Fibroblast of pulmonary artery (primary cell): ENCODE results near the gene SLC6A16.

Experiments used
- DNase-seq: peaks from one replicate; pipeline ENCODE4 v3.0.0-alpha.2; 2010; ENCODE audit warnings: low read depth
- H3K4me3 ChIP-seq: replicated peaks from 2 replicates; pipeline ENCODE4 v1.5.1; 2011; ENCODE audit warnings: low read depth, mild to moderate bottlenecking, control low read depth, low read length, moderate library complexity
- TF ChIP-seq, protein P1 (sequence below): IDR thresholded peaks from 2 replicates; pipeline ENCODE4 v1.5.1; 2011; ENCODE audit warnings: mild to moderate bottlenecking, control low read depth, low read length, inconsistent platforms; ENCODE audit errors: missing control alignments

Gene SLC6A16

DNA sequence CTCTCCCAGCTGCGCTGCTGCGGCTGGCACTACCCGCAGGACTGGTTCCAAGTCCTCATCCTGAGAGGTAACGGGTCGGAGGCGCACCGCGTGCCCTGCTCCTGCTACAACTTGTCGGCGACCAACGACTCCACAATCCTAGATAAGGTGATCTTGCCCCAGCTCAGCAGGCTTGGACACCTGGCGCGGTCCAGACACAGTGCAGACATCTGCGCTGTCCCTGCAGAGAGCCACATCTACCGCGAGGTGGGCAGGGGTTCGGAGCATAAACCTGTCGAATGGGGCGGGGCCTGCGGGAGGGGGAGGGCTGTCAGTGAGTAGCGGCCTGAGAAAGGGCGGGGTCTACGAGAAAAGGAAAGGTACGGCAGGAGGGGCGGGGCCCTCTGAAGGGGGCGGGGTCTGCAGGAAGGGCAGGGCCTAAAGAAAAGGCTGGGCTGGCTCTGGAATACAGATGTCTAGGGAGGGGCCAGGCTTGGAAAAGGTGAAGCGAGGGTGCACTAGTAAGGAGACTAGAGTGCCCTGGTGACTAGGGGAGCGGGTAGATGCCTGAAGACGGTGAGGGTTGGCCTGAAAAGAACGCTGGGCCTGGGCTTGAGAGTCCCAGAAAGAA is 13.8 kb upstream of the SLC6A16 start:
- TF ChIP-seq, protein P1, sequence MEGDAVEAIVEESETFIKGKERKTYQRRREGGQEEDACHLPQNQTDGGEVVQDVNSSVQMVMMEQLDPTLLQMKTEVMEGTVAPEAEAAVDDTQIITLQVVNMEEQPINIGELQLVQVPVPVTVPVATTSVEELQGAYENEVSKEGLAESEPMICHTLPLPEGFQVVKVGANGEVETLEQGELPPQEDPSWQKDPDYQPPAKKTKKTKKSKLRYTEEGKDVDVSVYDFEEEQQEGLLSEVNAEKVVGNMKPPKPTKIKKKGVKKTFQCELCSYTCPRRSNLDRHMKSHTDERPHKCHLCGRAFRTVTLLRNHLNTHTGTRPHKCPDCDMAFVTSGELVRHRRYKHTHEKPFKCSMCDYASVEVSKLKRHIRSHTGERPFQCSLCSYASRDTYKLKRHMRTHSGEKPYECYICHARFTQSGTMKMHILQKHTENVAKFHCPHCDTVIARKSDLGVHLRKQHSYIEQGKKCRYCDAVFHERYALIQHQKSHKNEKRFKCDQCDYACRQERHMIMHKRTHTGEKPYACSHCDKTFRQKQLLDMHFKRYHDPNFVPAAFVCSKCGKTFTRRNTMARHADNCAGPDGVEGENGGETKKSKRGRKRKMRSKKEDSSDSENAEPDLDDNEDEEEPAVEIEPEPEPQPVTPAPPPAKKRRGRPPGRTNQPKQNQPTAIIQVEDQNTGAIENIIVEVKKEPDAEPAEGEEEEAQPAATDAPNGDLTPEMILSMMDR: no peak
- peak; percentile 44 for DNase-seq
- peak overlapping the region; percentile 13 for H3K4me3 ChIP-seq

DNA sequence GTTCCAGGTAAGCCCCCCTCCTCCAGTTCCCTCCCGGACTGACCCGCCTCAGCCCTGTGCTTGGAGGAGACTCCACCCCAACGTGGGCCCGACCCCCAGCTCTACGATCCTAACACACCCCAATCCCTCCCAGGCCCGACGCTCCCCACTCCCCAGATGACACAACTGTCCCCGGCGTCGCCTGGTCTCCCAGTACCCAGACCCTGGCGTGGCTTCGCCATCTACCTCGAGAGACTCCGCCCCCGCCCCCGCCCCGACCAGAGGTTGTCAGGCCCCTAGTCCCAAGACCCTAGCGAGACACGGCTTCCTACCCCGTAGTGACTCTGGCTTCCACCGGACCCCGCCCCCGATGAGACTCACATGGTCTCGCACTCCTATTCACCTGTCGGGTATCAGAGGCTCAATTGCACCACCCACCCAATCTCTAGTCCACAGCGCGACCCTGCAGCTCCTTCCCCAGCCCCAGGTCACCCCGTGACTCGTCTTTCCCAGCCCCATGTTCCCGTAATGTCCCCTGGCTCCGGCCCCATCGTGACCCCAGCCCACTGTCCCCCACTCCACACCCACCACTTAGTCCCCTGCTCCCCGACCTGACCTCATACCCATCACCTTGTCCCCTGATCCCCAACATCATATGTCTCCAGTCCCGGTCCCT is 13.2 kb upstream of the SLC6A16 start:
- TF ChIP-seq, protein P1: no peak
- H3K4me3 ChIP-seq: no peak overlapping the region
- DNase-seq: no peak

DNA sequence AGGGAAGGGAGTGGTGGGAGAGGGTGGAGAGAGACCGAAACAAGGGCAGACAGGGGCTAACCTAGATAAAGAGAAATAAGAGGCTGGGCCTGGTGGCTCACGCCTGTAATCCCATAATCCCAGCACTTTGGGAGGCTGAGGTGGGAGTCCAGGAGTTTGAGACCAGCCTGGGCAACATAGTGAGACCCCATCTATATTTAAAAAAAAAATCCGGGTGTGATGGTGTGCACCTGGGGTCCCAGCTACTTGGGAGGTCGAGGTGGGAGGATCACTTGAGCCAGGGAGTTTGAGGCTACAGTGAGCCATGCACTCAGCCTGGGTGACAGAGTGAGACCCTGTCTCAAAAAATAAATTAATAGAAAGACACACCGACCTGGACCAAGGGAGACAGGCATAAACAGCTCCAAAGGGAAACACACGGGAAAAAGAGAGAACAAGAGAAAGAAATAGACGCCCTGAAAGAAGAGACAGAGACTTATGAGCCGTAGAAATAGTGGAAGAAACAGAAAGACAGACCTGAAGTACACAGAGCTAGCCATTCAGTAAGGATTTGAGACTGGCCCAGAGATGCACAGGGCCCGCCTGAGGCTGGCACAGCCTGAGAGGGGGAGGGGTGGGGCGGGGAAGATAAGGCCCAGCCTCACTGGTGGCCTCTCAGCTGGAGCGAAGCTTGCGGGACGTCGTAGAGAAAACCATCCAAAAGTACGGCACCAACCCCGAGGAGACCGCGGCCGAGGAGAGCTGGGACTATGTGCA is 12.5 kb upstream of the SLC6A16 start:
- TF ChIP-seq, protein P1: no peak
- no peak overlapping the region for H3K4me3 ChIP-seq
- DNase-seq: no peak

DNA sequence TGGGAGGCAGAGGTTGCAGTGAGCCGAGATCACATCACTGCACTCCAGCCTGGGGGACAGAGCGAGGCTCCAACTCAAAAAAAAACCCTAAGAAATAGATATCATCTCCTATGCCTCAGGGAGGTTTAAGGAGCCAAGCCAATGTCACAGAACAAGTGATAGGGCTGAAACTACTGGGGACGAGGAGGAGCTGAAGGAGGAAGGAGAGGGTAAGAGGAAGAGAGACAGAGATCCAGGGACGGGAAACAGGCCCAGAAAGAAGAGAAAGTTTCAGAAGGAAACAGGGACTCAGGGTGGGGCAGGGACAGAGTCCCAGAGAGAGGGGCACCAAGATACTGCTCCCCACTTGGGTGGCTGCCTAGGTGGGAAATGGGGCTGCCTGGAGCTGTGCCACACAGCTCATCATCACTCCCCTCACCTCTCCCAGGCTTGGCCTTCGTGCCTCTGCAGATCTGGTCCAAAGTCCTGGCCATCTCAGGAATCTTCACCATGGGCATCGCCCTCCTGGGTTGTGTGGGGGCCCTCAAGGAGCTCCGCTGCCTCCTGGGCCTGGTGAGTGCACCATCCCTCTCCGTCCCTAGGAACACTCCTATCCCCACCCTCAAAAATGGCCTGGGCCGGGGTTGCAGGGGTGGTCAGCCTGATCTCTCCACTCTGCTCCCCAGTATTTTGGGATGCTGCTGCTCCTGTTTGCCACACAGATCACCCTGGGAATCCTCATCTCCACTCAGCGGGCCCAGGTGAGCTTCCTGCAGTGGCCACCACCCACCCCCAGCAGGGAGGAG is 11.7 kb upstream of the SLC6A16 start:
- H3K4me3 ChIP-seq: no peak overlapping the region
- DNase-seq: no peak
- TF ChIP-seq, protein P1: no peak

DNA sequence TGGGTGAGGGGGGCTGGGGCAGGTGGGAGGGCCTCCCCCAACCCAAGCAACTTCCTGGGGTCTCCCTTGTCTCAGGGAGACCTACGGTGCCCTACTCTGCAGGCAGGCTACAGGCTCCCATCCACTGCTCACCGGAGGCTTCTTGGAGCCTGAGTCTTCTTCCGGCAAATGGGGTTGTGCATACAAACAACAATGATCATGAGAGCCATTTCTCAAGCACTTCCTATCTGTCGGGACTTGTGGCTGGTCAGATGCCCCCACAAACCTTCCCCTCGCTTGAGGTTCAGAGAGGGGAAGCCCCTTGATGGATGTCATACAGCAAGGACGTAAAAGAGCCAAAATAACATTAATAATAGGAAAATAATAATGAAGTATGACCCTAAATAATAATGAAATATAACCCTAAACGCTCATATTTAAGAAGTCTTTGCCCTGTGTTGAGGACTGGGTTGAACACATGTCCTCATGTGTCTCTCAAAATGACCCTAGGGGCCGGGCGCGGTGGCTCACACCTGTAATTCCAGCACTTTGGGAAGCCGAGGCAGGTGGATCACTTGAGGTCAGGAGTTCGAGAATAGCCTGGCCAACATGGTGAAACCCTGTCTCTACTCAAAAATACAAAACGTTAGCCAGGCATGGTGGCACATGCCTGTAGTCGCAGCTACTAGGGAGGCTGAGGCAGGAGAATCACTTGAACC is 10.9 kb upstream of the SLC6A16 start:
- no peak overlapping the region for H3K4me3 ChIP-seq
- no peak for DNase-seq

More for the DNA sequence above, 10.9 kb upstream of the SLC6A16 start:
- TF ChIP-seq, protein P1: no peak
